ENCODE data around the gene FAM171A2.

DNA sequence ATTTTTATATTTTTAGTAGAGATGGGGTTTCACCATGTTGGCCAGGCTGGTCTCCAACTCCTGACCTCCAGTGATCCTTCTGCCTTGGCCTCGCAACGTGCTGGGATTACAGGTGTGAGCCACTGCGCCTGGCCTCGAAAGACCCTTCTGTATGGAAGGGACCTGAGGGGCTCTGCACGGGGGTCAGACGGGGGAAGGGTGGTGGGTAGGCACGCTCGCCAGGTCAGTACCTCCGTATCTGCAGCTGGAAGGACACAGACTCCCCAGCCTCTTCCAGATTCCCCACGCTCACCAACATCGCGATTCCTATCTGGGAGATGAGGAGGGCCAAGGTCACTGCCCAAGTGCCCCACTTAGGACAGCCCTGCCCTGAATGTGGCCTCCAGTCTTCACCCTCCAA lies 13.1 kb upstream of the FAM171A2 start:
- TF ChIP-seq, protein P1, sequence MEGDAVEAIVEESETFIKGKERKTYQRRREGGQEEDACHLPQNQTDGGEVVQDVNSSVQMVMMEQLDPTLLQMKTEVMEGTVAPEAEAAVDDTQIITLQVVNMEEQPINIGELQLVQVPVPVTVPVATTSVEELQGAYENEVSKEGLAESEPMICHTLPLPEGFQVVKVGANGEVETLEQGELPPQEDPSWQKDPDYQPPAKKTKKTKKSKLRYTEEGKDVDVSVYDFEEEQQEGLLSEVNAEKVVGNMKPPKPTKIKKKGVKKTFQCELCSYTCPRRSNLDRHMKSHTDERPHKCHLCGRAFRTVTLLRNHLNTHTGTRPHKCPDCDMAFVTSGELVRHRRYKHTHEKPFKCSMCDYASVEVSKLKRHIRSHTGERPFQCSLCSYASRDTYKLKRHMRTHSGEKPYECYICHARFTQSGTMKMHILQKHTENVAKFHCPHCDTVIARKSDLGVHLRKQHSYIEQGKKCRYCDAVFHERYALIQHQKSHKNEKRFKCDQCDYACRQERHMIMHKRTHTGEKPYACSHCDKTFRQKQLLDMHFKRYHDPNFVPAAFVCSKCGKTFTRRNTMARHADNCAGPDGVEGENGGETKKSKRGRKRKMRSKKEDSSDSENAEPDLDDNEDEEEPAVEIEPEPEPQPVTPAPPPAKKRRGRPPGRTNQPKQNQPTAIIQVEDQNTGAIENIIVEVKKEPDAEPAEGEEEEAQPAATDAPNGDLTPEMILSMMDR (IDR thresholded peaks at IDR 0.05), result no peak
- TF ChIP-seq POLR2A (IDR thresholded peaks at IDR 0.05), result no peak
- no peak for TF ChIP-seq EP300 (IDR thresholded peaks at IDR 0.05)

Measured in tibial nerve (tissue), 4 donors.